Parathyroid adenoma (tissue), 2 donors: ENCODE measurements around the gene KRTAP12-1.

ENCODE experiments used
- H2AFZ ChIP-seq: fragments of 300-600 bp; sonication (generic); one replicate; pipeline ENCODE4 v1.7.0; 2017; ENCODE audit warnings: antibody characterized with exemption, mild to moderate bottlenecking
- H3K27ac ChIP-seq: fragments of 300-600 bp; sonication (generic); one replicate; pipeline ENCODE4 v1.7.0; 2017
- H3K27me3 ChIP-seq: fragments of 300-600 bp; sonication (generic); one replicate; pipeline ENCODE4 v1.7.0; 2017; ENCODE audit warnings: low read length; ENCODE audit not compliant: control insufficient read depth, insufficient read depth
- H3K36me3 ChIP-seq: fragments of 300-600 bp; sonication (generic); one replicate; pipeline ENCODE4 v1.7.0; 2017; ENCODE audit warnings: low read length; ENCODE audit not compliant: control insufficient read depth, insufficient read depth
- H3K4me1 ChIP-seq: fragments of 300-600 bp; sonication (generic); one replicate; pipeline ENCODE4 v1.7.0; 2017; ENCODE audit warnings: control low read depth
- H3K4me2 ChIP-seq: fragments of 300-600 bp; sonication (generic); one replicate; pipeline ENCODE4 v1.7.0; 2017; ENCODE audit warnings: low read length
- H3K4me3 ChIP-seq: fragments of 300-600 bp; sonication (generic); one replicate; pipeline ENCODE4 v1.7.0; 2017; ENCODE audit warnings: low read depth, low read length
- H3K79me2 ChIP-seq: fragments of 300-600 bp; sonication (generic); one replicate; pipeline ENCODE4 v1.7.0; 2017; ENCODE audit warnings: control low read depth
- H3K9ac ChIP-seq: fragments of 300-600 bp; sonication (generic); one replicate; pipeline ENCODE4 v1.7.0; 2017; ENCODE audit warnings: mild to moderate bottlenecking
- H3K9me3 ChIP-seq: fragments of 300-600 bp; sonication (generic); one replicate; pipeline ENCODE4 v1.7.0; 2017; ENCODE audit warnings: low read length; ENCODE audit not compliant: control insufficient read depth
- TF ChIP-seq, protein P1 (sequence below): fragments of 300-600 bp; sonication (generic); IDR thresholded peaks from one replicate; pipeline ENCODE4 v1.7.0; 2017; ENCODE audit warnings: antibody characterized with exemption, mild to moderate bottlenecking
- donor health status: primary hyperparathyroidism.

The KRTAP12-1 gene

DNA sequence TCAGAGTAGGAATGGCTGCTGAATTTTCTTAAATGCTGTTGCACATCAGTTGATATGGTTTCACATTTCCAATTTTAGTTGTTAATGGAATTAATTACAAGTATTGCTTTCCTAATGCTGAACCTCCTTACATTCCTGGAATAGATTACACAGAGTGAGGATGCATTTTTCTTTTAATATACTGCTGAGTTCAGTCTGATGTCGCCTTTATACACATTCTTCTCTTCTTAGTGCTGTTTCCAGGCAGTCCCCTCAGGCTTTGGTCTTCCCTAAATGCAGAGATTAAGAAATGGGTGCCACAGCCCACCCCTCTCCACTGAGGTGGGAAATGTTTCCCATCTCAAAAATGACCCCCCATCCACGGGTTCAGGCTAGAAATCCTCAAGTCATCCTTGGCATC is 36.1 kb upstream of the KRTAP12-1 start:
- H3K9ac ChIP-seq, result no peak overlapping the region
- no peak overlapping the region for H3K4me2 ChIP-seq
- no peak overlapping the region for H3K27ac ChIP-seq
- no peaks in the 10 kb centered on the region for H3K36me3 ChIP-seq
- H3K79me2 ChIP-seq, result no peaks in the 10 kb centered on the region
- no peaks in the 10 kb centered on the region for H3K4me1 ChIP-seq
- TF ChIP-seq, protein P1, sequence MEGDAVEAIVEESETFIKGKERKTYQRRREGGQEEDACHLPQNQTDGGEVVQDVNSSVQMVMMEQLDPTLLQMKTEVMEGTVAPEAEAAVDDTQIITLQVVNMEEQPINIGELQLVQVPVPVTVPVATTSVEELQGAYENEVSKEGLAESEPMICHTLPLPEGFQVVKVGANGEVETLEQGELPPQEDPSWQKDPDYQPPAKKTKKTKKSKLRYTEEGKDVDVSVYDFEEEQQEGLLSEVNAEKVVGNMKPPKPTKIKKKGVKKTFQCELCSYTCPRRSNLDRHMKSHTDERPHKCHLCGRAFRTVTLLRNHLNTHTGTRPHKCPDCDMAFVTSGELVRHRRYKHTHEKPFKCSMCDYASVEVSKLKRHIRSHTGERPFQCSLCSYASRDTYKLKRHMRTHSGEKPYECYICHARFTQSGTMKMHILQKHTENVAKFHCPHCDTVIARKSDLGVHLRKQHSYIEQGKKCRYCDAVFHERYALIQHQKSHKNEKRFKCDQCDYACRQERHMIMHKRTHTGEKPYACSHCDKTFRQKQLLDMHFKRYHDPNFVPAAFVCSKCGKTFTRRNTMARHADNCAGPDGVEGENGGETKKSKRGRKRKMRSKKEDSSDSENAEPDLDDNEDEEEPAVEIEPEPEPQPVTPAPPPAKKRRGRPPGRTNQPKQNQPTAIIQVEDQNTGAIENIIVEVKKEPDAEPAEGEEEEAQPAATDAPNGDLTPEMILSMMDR, result no peak
- no peaks in the 10 kb centered on the region for H3K27me3 ChIP-seq
- no peak overlapping the region for H2AFZ ChIP-seq
- no peaks in the 10 kb centered on the region for H3K9me3 ChIP-seq
- H3K4me3 ChIP-seq, result no peak overlapping the region

DNA sequence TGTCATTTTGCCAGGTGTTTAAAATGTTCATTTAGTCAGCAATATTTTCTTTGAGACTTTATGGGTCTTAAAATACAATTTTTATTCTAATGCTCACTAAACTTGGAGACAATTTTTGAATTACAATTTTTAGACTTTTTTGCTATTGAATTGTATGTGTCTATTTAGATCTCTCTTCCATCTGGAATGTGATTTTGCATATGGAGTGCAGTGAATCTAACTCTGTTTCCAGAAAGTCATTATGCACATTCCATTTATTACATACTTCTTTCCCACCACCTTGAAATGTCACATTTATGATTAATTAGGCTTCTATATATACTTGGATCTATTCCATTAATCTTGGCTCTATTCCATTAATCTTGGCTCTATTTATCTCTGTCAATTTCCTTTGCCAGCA is 35.0 kb upstream of the KRTAP12-1 start:
- no peak overlapping the region for H3K4me3 ChIP-seq
- H3K36me3 ChIP-seq, result no peaks in the 10 kb centered on the region
- H2AFZ ChIP-seq, result no peak overlapping the region
- H3K9ac ChIP-seq, result no peak overlapping the region
- H3K79me2 ChIP-seq, result no peaks in the 10 kb centered on the region
- H3K27ac ChIP-seq, result no peak overlapping the region
- H3K4me1 ChIP-seq, result no peaks in the 10 kb centered on the region
- H3K27me3 ChIP-seq, result no peaks in the 10 kb centered on the region
- H3K4me2 ChIP-seq, result no peak overlapping the region
- TF ChIP-seq, protein P1, result no peak
- H3K9me3 ChIP-seq, result no peaks in the 10 kb centered on the region

DNA sequence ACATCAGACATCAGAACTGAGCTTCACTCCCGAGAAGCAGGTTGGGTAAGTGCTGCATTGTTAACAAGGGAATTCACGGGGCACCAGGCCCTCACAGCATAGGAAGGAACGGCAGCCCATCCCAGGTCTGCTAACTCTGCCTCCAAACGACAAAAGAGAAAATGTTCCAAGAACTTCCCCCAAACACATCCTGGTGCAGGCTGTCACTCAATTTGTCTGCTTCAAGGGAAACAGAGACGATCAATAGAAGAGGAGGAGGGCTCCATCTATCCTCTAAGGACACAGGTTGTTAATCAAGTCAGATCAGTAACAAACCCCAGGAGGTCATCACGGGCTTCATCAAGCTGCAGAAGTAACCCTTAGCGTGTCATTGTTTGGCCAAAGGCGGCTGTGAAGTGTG is 32.9 kb upstream of the KRTAP12-1 start:
- Histone ChIP-seq H3K27me3 (no peaks in the 10 kb centered on the region), H3K9ac (no peak overlapping the region), H3K4me2 (no peak overlapping the region), H3K4me3 (no peak overlapping the region), H3K79me2 (no peaks in the 10 kb centered on the region), H3K36me3 (no peaks in the 10 kb centered on the region), H3K4me1 (no peaks in the 10 kb centered on the region), H3K9me3 (no peaks in the 10 kb centered on the region), H3K27ac (no peak overlapping the region), H2AFZ (no peak overlapping the region)
- TF ChIP-seq, protein P1, result no peak

DNA sequence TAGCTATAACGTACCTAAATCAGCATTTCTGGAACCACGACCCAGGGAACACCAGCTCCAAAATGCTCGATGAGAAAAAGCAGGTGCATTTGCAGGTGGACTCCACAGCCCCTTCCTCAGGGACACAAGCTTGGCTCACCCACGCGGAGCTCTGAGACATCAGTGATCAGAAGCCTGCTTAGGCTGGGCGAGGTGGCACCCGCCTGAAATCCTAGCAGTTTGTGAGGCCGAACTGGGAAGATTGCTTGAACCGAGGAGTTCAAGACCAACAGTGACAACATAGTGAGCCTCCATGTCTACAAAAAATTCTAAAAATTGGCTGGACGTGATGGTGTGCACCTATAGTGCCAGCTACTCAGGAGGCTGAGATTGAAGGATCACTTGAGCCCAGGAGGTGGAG is 31.9 kb upstream of the KRTAP12-1 start:
- H3K36me3 ChIP-seq, result no peaks in the 10 kb centered on the region
- H3K27me3 ChIP-seq, result no peaks in the 10 kb centered on the region
- no peaks in the 10 kb centered on the region for H3K4me1 ChIP-seq
- no peak overlapping the region for H3K4me3 ChIP-seq
- TF ChIP-seq, protein P1, result no peak
- no peaks in the 10 kb centered on the region for H3K9me3 ChIP-seq
- no peak overlapping the region for H3K27ac ChIP-seq
- H3K79me2 ChIP-seq, result no peaks in the 10 kb centered on the region
- no peak overlapping the region for H3K4me2 ChIP-seq
- no peak overlapping the region for H3K9ac ChIP-seq
- H2AFZ ChIP-seq, result no peak overlapping the region

DNA sequence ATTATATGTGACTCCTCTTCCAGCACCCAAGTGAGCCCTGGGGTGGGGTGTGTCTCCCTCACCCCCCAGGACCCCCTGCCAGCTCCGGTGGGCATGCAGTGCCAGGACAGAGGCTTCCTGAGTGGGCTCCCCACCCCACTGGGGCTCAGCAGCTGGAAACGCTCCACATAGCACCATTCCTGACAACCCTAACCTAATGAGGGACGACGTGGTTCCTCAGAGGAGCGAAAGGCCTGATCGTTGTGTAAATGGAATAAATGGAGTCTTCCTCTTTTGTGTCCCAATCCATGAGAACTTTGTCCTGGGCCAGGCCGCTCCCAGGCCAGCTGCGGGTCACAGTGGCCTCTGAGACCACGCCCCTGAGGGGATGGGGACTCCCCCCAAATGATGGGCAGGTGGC is 31.2 kb upstream of the KRTAP12-1 start:
- no peaks in the 10 kb centered on the region for H3K27me3 ChIP-seq
- no peaks in the 10 kb centered on the region for H3K36me3 ChIP-seq
- TF ChIP-seq, protein P1, result no peak
- H2AFZ ChIP-seq, result no peak overlapping the region
- no peaks in the 10 kb centered on the region for H3K9me3 ChIP-seq
- H3K4me1 ChIP-seq, result no peaks in the 10 kb centered on the region
- H3K4me2 ChIP-seq, result no peak overlapping the region
- no peaks in the 10 kb centered on the region for H3K79me2 ChIP-seq
- H3K27ac ChIP-seq, result no peak overlapping the region
- H3K4me3 ChIP-seq, result no peak overlapping the region
- H3K9ac ChIP-seq, result no peak overlapping the region
